Neural progenitor cell (in vitro differentiated cells): ENCODE measurements around the gene NCOA1. TPM values are rescaled to one million over a fixed set of nuclear protein-coding genes. Genes with fewer than 3 reads are reported as not detected.
A peak's percentile ranks its signal among the peaks of the same experiment; 100 is the strongest.

Experiments
- DNase-seq: peaks from one replicate; pipeline ENCODE4 v3.0.0-alpha.2; 2016; ENCODE audit warnings: low spot score
- H2AFZ ChIP-seq: fragments of 200-600 bp; sonication (generic); replicated peaks from 2 replicates; pipeline ENCODE4 v1.6.1; 2016; ENCODE audit warnings: antibody characterized with exemption
- H3F3A ChIP-seq: fragments of 200-600 bp; sonication (generic); 2 replicates; pipeline ENCODE4 v1.6.1; 2016; ENCODE audit warnings: antibody characterized with exemption, low read depth
- H3K27ac ChIP-seq: fragments of 200-600 bp; sonication (generic); 2 replicates; pipeline ENCODE4 v1.5.1; 2016; ENCODE audit warnings: mild to moderate bottlenecking
- H3K27me3 ChIP-seq: fragments of 200-600 bp; sonication (generic); 2 replicates; pipeline ENCODE4 v1.6.1; 2016; ENCODE audit warnings: mild to moderate bottlenecking, moderate library complexity
- H3K36me3 ChIP-seq: fragments of 200-600 bp; sonication (generic); 2 replicates; pipeline ENCODE4 v1.5.1; 2016
- H3K4me1 ChIP-seq: fragments of 200-600 bp; sonication (generic); 2 replicates; pipeline ENCODE4 v1.6.1; 2016; ENCODE audit warnings: mixed run types
- H3K4me2 ChIP-seq: fragments of 200-600 bp; sonication (generic); 2 replicates; pipeline ENCODE4 v1.6.1; 2016
- H3K4me3 ChIP-seq: fragments of 200-600 bp; sonication (generic); 2 replicates; pipeline ENCODE4 v1.5.1; 2016
- H3K79me2 ChIP-seq: fragments of 200-600 bp; sonication (generic); 2 replicates; pipeline ENCODE4 v1.6.1; 2016; ENCODE audit warnings: low read depth
- H3K9ac ChIP-seq: fragments of 200-600 bp; sonication (generic); 2 replicates; pipeline ENCODE4 v1.6.1; 2016
- H3K9me3 ChIP-seq: fragments of 200-600 bp; sonication (generic); 2 replicates; pipeline ENCODE4 v1.5.1; 2016; ENCODE audit warnings: low read depth
- H4K20me1 ChIP-seq: fragments of 200-600 bp; sonication (generic); 2 replicates; pipeline ENCODE4 v1.6.1; 2016; ENCODE audit warnings: low read depth
- H3K27ac Mint-ChIP-seq: 3 replicates; pipeline ENCODE4 v1.8.0; 2021; ENCODE audit warnings: mixed read lengths
- H3K27me3 Mint-ChIP-seq: 2 replicates; pipeline ENCODE4 v1.8.0; 2022; ENCODE audit warnings: low read depth, mild to moderate bottlenecking, inconsistent platforms, moderate library complexity, mixed read lengths; ENCODE audit not compliant: insufficient read depth
- H3K36me3 Mint-ChIP-seq: 3 replicates; pipeline ENCODE4 v1.8.0; 2021; ENCODE audit warnings: mixed read lengths
- H3K4me1 Mint-ChIP-seq: 3 replicates; pipeline ENCODE4 v1.8.0; 2021; ENCODE audit warnings: mixed read lengths
- H3K4me3 Mint-ChIP-seq: 3 replicates; pipeline ENCODE4 v1.8.0; 2021; ENCODE audit warnings: mild to moderate bottlenecking, moderate library complexity, mixed read lengths
- H3K9me3 Mint-ChIP-seq: 3 replicates; pipeline ENCODE4 v1.8.0; 2020; ENCODE audit warnings: mixed read lengths
- EZH2 ChIP-seq: fragments of 200-600 bp; sonication (generic); IDR thresholded peaks from 2 replicates; pipeline ENCODE4 v1.6.1; 2017; ENCODE audit warnings: antibody characterized with exemption, mild to moderate bottlenecking, moderate library complexity
- EZH2phosphoT487 ChIP-seq: fragments of 200-600 bp; sonication (generic); IDR thresholded peaks from 2 replicates; pipeline ENCODE4 v1.6.1; 2017; ENCODE audit warnings: antibody characterized with exemption
- total RNA-seq: library from RNA; depleted of rRNA; stranded (reverse); fragments of >200 nt; gene quantifications from 2 replicates; pipeline ENCODE4 v1.2.3, GENCODE V29; 2015; ENCODE audit warnings: low replicate concordance
- TF ChIP-seq, protein P1 (sequence below): fragments of 200-600 bp; sonication (generic); IDR thresholded peaks from 2 replicates; pipeline ENCODE4 v1.5.1; 2017; ENCODE audit warnings: antibody characterized with exemption, mild to moderate bottlenecking

The NCOA1 gene
- total RNA-seq, 1 donor from 2014 or later: 29.3 TPM

DNA sequence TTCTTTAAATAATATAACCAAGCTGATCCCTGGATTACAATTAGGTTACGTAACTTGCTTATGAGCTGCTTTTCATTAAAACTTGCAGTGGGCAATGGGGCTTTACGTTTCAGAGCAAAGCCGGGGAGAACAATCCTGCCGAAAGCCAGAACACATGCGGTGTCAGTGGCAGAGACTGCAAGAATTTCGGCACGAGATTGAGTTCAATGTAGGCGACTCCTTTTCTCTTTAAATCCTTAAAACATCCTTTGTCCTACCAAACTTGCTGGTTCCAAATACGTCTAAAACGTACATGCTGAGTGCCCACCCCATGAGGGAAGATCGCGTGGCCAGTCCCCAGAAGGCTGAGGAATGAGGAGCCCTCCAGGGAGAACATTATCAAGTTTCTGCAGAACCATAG lies 36.8 kb upstream of the NCOA1 start:
- Histone ChIP-seq H3K4me2 (peak overlapping the region; percentile 30), H3K4me3 (no peak overlapping the region), H3K27ac (no peak overlapping the region), H3K36me3 (no peaks in the 10 kb centered on the region), H3K9me3 (no peaks in the 10 kb centered on the region), H3K9ac (no peak overlapping the region), H4K20me1 (no peaks in the 10 kb centered on the region), H3K79me2 (no peaks in the 10 kb centered on the region), H2AFZ (peak overlapping the region; percentile 62), H3F3A (no peaks in the 10 kb centered on the region), H3K27me3 (no peaks in the 10 kb centered on the region), H3K4me1 (peaks cover 14% of the 10 kb centered on the region)
- TF ChIP-seq EZH2: no peak
- Mint-ChIP-seq H3K27ac (no peak overlapping the region), H3K4me1 (peaks cover 26% of the 10 kb centered on the region), H3K27me3 (no peaks in the 10 kb centered on the region), H3K36me3 (no peaks in the 10 kb centered on the region), H3K9me3 (peaks cover 6% of the 10 kb centered on the region), H3K4me3 (peak overlapping the region; percentile 18)
- DNase-seq: peak; percentile 44

DNA sequence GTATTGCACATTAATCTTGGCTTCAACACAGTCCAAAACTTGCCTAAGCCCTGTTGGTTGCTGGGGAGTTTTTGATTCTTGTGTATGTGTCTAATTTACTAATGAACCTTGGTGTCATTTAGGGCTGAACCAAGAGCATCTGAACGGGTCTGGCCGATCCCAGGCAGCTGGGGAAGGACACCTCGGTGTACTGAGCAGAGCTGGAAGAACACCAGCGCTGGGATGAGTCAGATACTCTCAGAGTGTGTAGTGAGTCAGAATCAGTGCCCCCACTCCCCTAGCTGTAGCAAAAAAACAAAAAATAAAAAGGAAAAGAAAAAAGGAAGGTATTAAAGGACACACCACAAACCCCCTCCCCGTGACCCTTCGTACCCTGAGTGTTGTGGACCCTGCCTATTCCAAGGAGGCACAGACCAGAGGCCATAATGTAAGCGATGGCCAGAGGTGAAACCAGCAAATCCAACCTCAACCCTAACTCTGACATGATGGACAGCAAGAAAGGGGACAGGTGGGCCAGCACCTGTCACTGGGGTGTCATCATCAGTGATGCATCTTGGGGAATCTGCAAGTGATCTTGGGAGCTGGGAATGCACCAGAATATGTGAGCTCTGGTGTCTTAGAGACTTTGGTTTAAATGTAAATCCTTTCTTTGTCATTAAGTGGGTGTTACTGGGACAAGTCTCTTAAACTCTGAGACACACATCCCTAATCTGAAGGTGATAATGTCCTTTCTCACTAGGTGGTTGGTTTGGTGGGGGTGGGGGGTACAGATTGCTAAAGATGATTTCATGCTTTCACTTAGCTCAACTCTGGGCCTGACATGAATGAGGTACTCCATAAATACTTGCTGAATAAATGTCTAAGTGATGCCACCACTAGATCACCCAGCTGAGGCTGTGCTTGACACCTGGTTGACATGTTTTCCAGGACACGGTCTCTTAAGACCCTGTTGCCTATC lies 34.2 kb upstream of the NCOA1 start:
- no peak overlapping the region for H2AFZ ChIP-seq
- H3F3A ChIP-seq: no peaks in the 10 kb centered on the region
- TF ChIP-seq, protein P1, sequence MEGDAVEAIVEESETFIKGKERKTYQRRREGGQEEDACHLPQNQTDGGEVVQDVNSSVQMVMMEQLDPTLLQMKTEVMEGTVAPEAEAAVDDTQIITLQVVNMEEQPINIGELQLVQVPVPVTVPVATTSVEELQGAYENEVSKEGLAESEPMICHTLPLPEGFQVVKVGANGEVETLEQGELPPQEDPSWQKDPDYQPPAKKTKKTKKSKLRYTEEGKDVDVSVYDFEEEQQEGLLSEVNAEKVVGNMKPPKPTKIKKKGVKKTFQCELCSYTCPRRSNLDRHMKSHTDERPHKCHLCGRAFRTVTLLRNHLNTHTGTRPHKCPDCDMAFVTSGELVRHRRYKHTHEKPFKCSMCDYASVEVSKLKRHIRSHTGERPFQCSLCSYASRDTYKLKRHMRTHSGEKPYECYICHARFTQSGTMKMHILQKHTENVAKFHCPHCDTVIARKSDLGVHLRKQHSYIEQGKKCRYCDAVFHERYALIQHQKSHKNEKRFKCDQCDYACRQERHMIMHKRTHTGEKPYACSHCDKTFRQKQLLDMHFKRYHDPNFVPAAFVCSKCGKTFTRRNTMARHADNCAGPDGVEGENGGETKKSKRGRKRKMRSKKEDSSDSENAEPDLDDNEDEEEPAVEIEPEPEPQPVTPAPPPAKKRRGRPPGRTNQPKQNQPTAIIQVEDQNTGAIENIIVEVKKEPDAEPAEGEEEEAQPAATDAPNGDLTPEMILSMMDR: no peak
- TF ChIP-seq EZH2: no peak
- TF ChIP-seq EZH2phosphoT487: no peak
- H3K27ac Mint-ChIP-seq: no peak overlapping the region
- H4K20me1 ChIP-seq: no peaks in the 10 kb centered on the region
- H3K9me3 ChIP-seq: no peaks in the 10 kb centered on the region
- H3K36me3 ChIP-seq: no peaks in the 10 kb centered on the region
- H3K27me3 ChIP-seq: no peaks in the 10 kb centered on the region
- peaks cover 42% of the 10 kb centered on the region for H3K4me1 Mint-ChIP-seq
- H3K4me2 ChIP-seq: no peak overlapping the region
- no peak overlapping the region for H3K4me3 ChIP-seq
- no peaks in the 10 kb centered on the region for H3K36me3 Mint-ChIP-seq
- no peaks in the 10 kb centered on the region for H3K9me3 Mint-ChIP-seq
- no peak overlapping the region for H3K9ac ChIP-seq
- H3K27ac ChIP-seq: no peak overlapping the region
- H3K4me3 Mint-ChIP-seq: no peak overlapping the region
- H3K79me2 ChIP-seq: no peaks in the 10 kb centered on the region
- DNase-seq: no peak
- H3K27me3 Mint-ChIP-seq: no peaks in the 10 kb centered on the region
- H3K4me1 ChIP-seq: peaks cover 20% of the 10 kb centered on the region

DNA sequence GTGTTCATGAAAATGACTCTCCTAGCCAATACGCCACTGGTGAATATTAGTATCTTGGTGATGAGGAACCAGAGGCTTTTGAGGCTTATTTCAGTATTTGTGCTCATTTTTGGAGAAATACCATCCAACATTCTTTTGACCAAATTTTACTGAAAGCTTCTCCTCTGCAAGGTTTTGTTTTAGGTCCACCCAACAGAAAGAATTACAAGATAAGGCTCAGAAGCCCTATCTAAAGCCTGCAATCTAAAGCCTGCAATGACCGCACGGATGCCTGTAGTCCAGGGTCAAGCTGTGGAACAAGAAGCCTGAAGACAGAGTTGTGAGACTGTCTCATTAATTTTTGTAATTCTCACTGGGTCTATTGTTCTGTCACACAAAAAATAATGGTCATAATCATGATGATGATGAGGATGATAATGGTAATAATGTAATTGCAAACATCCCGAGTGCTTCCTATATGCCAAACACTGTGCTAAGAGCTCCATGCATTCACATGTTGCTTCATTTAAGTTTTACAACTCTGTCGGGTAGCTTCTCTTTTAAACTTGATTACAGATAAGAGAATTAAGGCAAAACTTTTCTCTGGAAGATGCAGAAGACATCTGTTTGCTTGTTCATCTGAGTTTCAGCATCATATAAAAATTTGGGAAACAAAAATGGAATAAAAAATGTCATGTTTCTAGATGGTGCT lies 33.2 kb upstream of the NCOA1 start:
- no peaks in the 10 kb centered on the region for H3K27me3 ChIP-seq
- no peaks in the 10 kb centered on the region for H3F3A ChIP-seq
- H3K4me1 ChIP-seq: peaks cover 20% of the 10 kb centered on the region
- Mint-ChIP-seq H3K27me3 (no peaks in the 10 kb centered on the region), H3K9me3 (no peaks in the 10 kb centered on the region), H3K4me3 (no peak overlapping the region), H3K36me3 (no peaks in the 10 kb centered on the region), H3K4me1 (peaks cover 44% of the 10 kb centered on the region), H3K27ac (no peak overlapping the region)
- H3K4me3 ChIP-seq: no peak overlapping the region
- TF ChIP-seq, protein P1: no peak
- TF ChIP-seq EZH2 (no peak), EZH2phosphoT487 (no peak)
- H4K20me1 ChIP-seq: no peaks in the 10 kb centered on the region
- H3K36me3 ChIP-seq: no peaks in the 10 kb centered on the region
- H3K79me2 ChIP-seq: no peaks in the 10 kb centered on the region
- no peaks in the 10 kb centered on the region for H3K9me3 ChIP-seq
- no peak overlapping the region for H3K27ac ChIP-seq
- H2AFZ ChIP-seq: no peak overlapping the region
- H3K4me2 ChIP-seq: no peak overlapping the region
- no peak overlapping the region for H3K9ac ChIP-seq
- no peak for DNase-seq
